Stimulated activated CD4-positive, alpha-beta T cell treated with anti-CD3 and anti-CD28 coated beads, Interleukin-1b, Interleukin-23, amount 100 ng/mL, for 24 hours (primary cell): ENCODE data around the gene CCDC138.

ENCODE experiments used
- DNase-seq, 4 experiments: peaks; one replicate each; pipeline ENCODE4 v3.0.0-alpha.2; 2020; ENCODE audit warnings: low read depth in 4 of 4, low spot score in 1 of 4

Gene CCDC138

DNA sequence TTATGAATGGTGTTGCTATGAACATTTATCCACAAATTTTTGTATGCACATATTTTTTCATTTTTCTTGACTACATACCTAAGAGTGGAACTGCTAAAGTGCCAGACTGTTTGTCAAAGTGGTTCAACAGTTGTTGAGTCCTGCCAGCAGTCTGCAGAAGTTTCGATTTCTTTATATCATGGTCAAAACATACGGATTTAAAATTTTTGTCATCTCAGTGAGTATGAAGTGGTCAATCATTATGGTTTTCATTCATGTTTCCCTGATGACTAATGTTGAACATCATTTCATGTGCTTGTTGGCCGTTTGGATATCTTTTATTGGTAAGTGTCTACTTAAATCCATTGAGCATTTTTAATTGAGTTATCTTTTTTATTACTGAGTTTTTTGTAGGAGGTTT, 39.2 kb downstream of the CCDC138 start:
- no peak for DNase-seq

DNA sequence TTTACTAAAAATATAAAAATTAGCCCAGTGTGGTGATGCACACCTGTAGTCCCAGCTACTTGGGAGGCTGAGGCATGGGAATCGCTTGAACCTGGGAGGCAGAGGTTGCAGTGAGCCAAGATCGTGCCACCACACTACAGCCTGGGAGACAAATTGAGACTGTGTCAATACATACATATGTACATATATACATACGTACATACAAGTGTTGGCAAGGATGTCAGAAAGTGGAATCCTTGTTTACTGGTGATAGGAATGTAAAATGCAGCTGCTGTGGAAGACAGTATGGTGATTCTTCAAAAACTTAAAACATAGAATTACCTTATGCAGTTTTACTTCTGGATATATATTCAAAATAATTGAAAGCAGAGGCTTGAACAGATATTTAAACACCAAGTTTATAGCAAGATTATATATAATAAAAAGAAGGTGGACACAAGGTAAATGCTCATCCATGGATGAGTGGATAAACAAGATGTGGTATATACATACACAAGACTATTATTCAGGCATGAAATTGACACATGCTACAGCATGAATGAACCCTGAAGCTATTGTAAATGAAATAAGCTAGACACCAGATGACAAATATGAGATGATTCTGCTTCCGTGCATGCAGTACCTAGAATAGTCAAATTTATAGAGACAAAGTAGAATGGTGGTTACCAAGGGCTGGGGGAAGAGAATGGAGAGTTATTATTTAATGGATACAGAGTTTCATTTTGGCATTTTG, 43.2 kb downstream of the CCDC138 start:
- no peak for DNase-seq

DNA sequence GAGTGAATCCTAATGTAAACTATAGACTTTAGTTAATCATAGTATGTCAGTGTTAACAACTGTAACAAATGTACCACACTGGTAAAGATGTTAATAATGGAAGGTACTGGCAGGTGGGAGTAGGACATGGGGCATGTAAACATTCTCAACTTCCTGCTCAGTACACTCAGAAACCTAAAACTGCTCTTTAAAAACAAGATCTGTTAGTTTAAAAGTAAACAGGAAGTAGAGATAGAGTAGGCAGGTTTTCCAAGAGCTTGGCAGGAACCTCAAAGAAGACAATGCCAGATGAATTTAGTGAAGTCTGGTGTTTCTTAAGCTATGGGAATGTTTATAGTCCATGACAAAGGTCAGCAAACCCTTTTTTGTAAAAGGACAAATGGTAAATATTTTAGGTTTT, 46.6 kb downstream of the CCDC138 start:
- DNase-seq: no peak

DNA sequence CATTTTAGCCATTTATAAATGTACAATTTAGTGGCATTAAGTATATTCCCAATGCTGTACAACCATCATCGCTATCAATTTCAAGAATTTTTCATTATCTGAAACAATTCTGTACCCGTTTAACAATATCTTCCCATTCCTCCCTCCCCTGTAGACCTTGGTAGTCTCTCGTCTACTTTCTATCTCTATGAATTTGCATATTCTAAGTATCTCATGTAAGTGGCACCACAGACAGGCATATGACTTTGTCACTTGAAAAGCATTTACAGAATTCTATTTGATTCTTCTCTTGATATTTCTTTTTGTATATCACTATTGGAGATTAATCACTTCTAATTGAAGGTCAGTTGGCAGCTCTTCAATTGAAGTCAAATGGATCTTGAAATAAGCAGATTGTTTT, 48.0 kb downstream of the CCDC138 start:
- DNase-seq: no peak

DNA sequence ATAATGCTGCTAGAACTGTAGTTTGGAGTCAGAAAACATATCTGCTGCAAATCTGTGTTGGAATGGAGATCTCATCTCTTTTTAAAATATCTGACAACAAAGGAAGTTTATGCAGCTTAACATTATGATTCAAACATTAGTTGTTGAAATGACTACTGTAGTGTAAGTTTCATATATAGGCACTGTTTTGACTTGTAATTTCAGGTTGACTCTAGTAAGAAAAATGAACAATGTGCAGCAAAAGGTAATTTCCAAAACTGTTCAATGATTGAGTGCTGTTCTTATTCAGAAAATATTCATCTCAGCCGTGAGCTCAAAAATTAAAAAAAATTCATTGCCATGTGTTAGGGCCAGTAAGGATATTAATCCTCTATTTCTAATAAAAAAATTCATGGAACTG, 48.5 kb downstream of the CCDC138 start:
- no peak for DNase-seq

DNA sequence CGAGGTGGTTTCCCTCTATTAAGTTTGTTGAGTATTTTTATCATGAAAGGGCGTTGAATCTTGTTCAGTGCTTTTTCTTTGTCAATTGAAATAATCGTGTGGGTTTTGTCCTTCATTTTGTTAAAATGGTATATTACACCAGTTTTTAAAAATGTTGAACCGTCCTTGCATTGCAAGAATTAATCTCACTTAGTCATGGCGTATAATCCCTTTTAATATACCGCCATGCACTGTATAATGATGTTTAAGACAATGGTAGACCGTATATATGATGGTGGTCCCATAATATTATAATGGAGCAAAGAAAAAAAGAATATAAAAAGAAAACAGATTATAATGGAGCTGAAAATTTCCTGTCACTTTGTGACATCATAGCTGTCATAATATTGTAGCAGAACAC, 50.6 kb downstream of the CCDC138 start:
- no peak for DNase-seq

DNA sequence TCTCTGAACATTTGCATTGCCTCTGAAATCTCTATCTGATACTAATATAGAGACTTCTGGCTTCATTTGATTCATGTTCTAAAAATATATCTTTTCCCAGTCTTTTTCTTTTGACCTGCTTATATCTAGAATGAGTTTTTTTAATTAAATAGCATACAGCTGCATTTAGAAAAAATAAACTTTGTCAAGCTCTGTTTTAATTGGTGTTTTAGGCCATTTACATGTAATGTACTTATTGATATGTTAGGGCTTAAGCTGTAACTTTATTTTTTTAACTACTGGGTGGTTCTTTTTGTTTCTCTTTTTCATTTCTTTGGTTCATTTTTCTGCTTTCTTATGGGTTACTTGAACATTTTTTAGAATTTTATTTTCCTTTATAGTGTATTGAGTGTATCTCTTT, 54.9 kb downstream of the CCDC138 start:
- no peak for DNase-seq

DNA sequence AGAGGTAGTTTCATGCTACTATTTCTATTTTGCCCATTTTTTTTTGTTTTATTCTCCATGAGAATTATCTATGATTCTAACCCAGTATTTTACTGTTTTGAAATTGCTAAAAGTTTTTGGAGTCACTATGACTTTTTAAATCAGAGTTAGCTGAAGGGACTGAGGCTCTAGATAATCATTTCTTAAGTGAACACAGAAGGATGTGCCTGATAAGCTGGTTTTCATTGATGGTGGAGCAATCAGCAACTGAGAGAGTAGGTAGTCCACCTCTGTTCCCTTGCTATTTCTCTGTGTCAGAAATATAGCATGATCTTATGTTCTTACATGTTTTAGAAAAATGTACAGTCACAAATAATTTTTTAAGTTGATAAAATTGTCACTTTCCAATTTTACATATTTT, 59.4 kb downstream of the CCDC138 start:
- no peak for DNase-seq

DNA sequence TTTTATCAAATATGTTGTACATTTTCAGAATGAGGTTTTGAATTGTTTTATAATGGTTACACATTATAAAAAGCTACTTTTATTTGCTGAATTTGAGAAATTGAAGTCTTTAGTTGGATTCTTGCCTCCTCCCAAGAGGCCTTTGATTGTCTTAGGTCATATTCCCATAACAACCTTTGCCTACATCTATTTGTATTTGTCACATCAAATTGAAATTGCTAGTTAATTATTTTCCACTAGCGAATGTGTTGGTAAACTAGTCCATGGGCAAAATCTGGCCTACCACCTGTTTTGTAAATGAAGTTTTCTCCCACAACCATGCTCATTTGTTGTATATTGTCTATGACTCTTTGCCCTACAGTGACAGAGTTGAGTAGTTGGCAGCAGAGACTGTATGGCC, 60.4 kb downstream of the CCDC138 start:
- DNase-seq: no peak

DNA sequence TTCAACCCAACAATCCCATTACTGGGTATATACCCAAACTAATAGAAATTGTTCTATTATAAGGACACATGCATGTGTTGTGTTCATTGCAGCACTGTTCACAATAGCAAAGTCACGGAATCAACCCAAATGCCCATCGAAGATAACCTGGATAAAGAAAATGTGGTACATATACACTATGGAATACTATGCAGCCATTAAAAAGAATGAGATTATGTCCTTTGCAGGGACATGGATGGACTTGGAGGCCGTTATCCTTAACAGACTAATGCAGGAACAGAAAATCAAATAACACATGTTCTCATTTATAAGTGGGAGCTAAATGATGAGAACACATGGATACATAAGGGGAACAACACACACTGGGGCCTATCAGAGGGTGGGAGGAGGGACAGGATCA, 65.8 kb downstream of the CCDC138 start:
- DNase-seq: no peak

DNA sequence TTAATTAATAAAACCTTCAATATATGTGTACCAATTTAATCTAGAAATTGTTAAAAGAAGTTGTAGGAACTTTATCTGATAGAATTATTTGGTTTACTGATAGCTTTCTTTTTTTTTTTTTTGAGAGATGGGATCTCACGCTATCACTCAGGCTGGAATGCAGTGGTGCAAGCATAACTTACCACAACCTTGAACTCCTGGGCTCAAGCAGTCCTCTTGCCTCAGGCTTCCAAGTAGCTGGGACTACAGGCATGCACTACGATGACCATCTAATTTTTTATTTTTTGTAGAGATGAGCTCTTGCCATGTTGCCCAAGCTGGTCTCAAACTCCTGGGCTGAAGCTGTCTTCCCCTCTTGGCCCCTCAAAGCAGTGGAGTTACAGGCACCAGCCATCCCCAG, 66.8 kb downstream of the CCDC138 start:
- DNase-seq: no peak

DNA sequence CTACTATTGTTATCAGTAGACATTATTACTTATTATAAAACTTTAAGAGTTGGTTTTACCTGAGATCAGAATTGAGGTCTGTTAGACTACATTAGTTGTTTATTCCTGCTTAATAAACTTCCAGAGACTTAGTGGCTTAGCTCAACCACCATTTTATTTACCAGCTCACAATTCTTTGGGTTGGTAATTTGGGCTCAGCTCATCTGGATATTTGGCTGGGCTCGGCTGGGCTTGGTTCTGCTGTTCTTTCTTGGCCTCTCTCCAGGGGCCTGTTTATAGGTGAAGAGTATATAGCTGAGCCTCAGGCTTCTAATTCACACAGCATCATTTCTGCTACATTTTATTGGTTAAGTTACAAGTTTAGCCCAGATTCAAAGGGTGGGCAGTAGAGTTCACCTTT, 67.9 kb downstream of the CCDC138 start:
- DNase-seq: no peak

DNA sequence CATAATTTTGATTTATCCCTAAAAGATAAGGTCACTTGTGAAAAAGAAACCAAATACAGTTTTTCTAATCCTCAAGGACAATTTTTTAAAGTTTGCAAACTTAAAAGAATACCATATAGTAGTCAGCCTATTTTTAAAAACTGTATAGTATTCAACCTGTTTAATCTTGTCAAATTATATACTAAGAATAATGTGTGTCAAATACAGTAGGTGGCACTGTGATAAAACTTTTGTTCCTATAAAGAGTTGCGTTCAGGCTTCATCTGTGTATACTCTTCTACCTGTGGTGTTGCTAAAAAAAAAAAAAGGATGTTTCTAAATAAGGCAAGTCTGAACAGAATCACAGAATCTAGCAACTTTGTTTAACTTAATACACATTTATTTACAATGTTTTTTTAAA, 68.6 kb downstream of the CCDC138 start:
- no peak for DNase-seq

DNA sequence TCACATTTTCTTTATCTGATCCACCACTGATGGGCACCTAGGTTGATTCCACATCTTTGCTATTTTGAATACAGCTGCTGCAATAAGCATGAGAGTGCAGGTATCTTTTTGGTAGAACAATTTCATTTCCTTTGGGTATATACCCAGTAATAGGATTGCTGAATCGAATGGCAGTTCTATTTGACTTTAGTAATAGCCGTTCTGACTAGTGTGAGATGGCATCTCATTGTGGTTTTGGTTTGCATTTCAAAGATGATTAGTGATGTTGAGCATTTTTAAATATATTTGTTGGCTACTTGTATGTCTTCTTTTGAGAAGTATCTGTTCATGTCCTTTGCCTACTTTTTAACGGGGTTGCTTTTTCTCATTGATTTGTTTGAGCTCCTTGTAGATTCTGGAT, 72.3 kb downstream of the CCDC138 start:
- no peak for DNase-seq

DNA sequence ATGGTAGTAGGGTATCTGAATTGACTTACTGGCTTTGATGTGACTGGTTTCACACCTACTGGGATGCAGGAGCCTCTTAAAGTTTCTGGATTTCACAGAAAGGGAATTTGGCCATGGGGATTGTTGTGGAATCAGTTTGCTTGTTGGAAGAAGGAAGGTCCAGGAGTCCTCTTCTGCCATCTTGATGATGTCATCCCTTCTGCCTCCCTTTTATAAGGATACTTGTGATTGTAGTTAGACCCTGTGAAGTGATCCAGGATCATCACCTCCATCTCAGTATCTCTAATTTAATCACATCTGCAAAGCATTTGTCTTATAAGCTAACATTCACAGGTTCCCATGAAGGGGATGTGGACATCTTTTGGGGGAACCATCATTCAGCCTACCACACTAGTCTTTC, 79.5 kb downstream of the CCDC138 start:
- no peak for DNase-seq

DNA sequence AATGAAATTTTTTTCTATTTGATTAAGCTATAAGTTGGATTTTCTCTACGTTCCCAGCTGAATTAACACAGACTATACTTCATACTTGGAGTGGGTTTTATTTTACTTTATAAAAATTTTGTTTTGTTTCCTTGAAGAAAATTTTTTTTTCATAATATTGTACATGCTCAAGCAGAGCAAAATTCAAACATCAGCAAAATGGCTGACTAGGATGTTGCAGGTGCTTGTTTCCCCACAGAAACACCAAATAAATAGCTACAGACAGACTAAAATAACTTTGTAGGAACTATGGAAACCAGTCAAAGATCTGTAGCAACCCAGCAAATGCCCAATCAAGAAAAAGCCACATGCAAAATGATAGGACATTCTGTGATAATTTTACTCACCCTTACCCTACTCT, 82.3 kb downstream of the CCDC138 start:
- DNase-seq: no peak

DNA sequence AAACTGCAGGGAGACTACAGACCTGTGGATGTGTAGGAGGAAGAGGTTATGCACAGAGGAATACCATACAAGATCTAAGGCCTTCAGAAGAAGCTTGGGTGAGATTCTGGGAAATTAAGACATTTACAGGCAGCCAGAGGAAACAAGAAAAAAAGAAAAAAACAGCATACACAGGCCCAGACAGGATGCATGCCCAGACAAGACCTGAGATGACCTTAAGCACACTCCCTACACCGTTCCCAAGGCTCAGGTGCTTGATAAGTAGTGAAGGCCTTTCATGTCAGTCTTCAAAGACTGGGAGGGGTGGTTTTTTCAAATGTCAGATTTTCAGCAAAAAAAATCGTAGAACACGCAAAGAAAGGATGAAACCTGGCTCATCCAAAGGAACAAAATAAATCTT, 83.0 kb downstream of the CCDC138 start:
- DNase-seq: no peak

DNA sequence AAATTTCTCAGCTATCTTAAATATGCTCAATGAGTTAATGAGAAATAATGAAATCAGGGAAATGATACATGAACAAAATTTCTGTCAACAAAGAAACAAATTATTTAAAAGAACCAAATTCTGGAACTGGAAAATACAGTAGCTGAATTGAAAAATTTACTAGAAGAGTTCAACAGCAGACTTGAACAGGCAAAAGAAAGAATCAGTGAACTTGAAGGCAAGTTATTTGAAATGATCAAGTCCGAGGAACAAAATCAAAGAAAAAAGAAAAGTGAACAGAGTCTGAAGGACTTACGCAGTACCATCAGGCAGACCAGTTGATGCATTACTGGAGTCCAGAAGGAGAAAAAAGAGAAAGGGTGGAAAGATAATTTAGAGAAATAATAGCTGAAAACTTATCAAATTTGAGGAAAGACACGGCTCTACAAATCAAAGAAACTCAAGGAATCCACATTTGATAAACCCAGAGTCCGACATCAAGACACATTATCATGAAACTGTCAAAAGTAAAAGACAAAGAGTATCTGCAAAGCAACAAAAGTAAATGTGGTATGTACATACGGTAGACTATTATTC, 83.6 kb downstream of the CCDC138 start:
- no peak for DNase-seq

DNA sequence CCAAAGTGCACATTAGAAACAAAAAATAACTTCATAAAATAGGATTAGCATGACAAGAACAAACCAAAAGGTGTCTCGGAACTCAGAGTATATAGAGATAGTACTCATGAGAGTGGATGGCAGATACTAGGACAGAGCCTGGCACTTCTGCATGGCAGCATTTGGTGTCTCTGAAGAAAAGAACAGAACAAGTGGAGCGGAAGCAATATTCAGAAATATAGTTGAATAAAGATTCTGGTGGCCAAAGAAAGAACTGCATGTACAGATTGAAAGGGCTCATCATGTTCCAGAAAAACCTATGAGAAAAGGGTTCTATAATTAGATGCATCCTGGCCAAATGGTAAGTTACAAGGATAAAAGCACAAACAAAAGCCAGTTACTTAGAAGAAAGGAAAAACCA, 90.9 kb downstream of the CCDC138 start:
- no peak for DNase-seq

DNA sequence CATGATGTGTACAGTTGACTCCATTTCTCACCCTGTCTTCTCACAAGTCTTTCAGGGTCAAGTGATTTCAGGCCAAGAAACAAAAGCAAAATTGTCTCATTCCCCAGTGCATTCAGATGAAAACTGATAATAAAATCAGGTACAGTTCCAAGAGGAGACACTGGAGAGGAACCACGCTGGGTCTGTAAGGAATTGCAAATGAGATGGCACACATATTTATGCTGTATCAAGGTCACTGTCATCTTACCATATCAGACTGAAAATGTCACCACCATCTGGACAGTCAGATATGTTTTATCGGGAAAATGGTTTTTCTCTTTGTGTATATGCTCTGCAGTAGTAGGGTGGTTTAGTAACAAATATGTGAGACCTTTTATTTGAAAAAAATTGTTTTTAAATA, 91.7 kb downstream of the CCDC138 start:
- DNase-seq: no peak

DNA sequence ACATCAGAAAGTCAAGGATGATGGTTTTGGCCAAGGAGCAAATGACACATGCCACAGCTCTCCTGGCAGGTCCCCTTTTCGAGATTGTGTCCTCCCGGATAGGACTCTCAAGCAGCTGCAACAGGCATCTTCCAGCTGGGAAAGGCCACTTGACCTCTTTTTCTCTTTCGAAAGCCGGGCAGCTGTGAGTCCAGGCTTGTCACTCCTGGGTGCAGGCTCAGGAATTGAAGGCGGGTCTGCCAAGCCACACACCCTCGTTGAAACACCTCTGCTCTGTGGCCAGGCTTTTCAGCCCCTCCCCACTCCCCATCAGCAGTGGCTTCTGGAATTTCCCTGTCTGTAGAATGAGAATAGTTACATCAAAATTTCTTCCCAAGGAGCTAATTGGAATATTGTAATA, 98.0 kb downstream of the CCDC138 start:
- DNase-seq: no peak

DNA sequence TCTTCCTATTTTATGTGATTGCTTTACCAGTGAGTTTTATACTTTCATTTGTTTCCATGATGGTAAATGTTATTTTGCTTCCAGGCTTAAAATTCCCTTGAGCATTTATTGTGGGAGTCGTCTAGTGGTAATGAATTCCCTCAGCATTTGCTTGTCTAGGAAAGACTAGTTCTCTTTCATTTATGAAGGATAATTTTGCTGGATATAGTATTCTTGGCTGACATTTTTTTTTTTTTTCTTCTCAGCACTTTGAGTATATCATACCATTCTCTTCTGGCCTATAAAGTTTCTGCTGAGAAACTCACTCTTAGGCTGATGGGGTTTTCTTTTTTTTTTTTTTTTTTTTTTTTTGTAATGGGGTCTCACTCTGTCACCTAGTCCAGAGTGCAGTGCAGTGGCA, 103.3 kb downstream of the CCDC138 start:
- DNase-seq: no peak

DNA sequence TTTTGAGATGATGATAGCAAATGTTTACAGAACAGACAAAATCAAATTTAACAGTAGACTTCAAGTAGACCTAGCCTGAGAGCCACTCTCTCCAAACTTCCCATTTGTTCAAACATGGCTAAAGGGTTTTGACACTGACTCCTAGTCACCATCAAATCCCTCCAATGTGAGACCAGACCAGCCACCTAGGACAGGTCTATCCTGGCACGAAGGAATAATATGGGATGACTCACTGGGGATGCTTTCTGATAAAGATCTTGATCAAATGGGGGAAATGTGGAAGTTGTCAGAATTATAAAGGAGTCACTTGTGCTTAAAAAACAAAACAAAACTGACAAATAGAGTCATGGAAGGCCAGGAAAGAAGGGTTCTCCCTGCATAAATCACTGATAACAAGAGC, 106.7 kb downstream of the CCDC138 start:
- no peak for DNase-seq
